Thoracic aorta (tissue), 2 donors: ENCODE data around the gene OCA2. TPM values are rescaled to one million over a fixed set of nuclear protein-coding genes. Genes with fewer than 3 reads are reported as not detected.

Experiments
- ATAC-seq: fragments of 150-250 bp; one replicate; pipeline ENCODE4 v1.8.0; 2017; ENCODE audit warnings: low read depth; ENCODE audit not compliant: insufficient number of reproducible peaks, low FRiP score
- DNase-seq: peaks from one replicate; pipeline ENCODE4 v3.0.0-alpha.2; 2020; ENCODE audit warnings: low spot score
- H3K27ac ChIP-seq, 2 donors: fragments of 200-600 bp; sonication (generic); 1 replicate in 1 of 2; 2 replicates in 1 of 2; pipeline ENCODE4 v1.5.1; 2016; ENCODE audit warnings: mild to moderate bottlenecking in 2 of 2, moderate library complexity in 2 of 2
- H3K27me3 ChIP-seq: fragments of 200-600 bp; sonication (generic); replicated peaks from 2 replicates; pipeline ENCODE4 v1.6.0; 2016; ENCODE audit warnings: mild to moderate bottlenecking; ENCODE audit not compliant: insufficient read depth
- H3K36me3 ChIP-seq: fragments of 200-600 bp; sonication (generic); one replicate; pipeline ENCODE4 v1.5.1; 2016
- H3K4me1 ChIP-seq, 2 donors: fragments of 200-600 bp; sonication (generic); 1 replicate in 1 of 2; 2 replicates in 1 of 2; pipeline versions ENCODE4 v1.5.1 to v1.6.0; 2016; ENCODE audit warnings: low read depth in 2 of 2, mild to moderate bottlenecking in 1 of 2; ENCODE audit not compliant: control insufficient read depth in 1 of 2
- H3K4me3 ChIP-seq: fragments of 200-600 bp; sonication (generic); 2 replicates; pipeline ENCODE4 v1.5.1; 2016; ENCODE audit warnings: mild to moderate bottlenecking
- H3K9me3 ChIP-seq: fragments of 200-600 bp; sonication (generic); 2 replicates; pipeline ENCODE4 v1.5.1; 2016
- total RNA-seq, 2 donors: library from RNA; depleted of rRNA; stranded (reverse); fragments of >200 nt; gene quantifications; one replicate each; pipeline versions ENCODE4 v1.1.0 to v1.2.3, GENCODE V29; 2016
- TF ChIP-seq, protein P1 (sequence below): fragments of 200-600 bp; sonication (generic); IDR thresholded peaks from one replicate; pipeline ENCODE4 v1.5.1; 2019; ENCODE audit warnings: antibody characterized with exemption

OCA2 gene
- total RNA-seq, 2 donors from 2014 or later: 8.0 to 14.8 TPM

- no peaks in the 10 kb centered on the region for H3K27me3 ChIP-seq
- H3K9me3 ChIP-seq: peaks cover 10% of the 10 kb centered on the region
- DNase-seq (no peak), ATAC-seq (no peak)
- no peak overlapping the region for H3K27ac ChIP-seq
- H3K4me1 ChIP-seq: no peaks in the 10 kb centered on the region
- TF ChIP-seq, protein P1, sequence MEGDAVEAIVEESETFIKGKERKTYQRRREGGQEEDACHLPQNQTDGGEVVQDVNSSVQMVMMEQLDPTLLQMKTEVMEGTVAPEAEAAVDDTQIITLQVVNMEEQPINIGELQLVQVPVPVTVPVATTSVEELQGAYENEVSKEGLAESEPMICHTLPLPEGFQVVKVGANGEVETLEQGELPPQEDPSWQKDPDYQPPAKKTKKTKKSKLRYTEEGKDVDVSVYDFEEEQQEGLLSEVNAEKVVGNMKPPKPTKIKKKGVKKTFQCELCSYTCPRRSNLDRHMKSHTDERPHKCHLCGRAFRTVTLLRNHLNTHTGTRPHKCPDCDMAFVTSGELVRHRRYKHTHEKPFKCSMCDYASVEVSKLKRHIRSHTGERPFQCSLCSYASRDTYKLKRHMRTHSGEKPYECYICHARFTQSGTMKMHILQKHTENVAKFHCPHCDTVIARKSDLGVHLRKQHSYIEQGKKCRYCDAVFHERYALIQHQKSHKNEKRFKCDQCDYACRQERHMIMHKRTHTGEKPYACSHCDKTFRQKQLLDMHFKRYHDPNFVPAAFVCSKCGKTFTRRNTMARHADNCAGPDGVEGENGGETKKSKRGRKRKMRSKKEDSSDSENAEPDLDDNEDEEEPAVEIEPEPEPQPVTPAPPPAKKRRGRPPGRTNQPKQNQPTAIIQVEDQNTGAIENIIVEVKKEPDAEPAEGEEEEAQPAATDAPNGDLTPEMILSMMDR: no peak
- H3K4me3 ChIP-seq: no peak overlapping the region
- H3K36me3 ChIP-seq: no peaks in the 10 kb centered on the region
Measured at GRCh38 chr15:27932600-27932999, 166.5 kb downstream of the OCA2 start.

GRCh38 chr15:27928386-27928785, 170.7 kb downstream of the OCA2 start:
- DNase-seq (no peak), ATAC-seq (no peak)
- Histone ChIP-seq H3K9me3 (peaks cover 10% of the 10 kb centered on the region), H3K4me3 (no peak overlapping the region), H3K27me3 (no peaks in the 10 kb centered on the region), H3K4me1 (no peaks in the 10 kb centered on the region), H3K27ac (no peak overlapping the region), H3K36me3 (no peaks in the 10 kb centered on the region)
- TF ChIP-seq, protein P1: no peak

DNA sequence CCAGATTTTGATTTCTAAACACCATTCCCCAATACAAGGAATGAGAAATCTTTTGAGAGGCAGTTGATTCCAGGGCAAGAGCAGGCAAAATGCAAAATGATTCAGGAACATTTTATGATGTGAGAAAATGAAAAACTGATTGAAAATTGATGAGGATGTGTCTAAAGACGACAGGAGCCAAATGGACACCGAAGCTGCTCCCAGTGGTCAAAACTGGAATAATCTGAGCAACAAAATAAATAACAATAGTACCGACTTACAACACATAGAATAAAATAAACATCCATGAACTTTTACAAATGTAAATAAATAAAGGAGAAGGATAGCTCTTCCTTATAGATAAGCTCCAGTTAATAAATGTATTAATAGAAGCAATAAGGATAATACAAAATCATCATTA, 186.8 kb downstream of the OCA2 start:
- Histone ChIP-seq H3K4me3 (no peak overlapping the region), H3K27me3 (no peaks in the 10 kb centered on the region), H3K9me3 (no peaks in the 10 kb centered on the region), H3K27ac (no peak overlapping the region), H3K36me3 (no peaks in the 10 kb centered on the region), H3K4me1 (no peaks in the 10 kb centered on the region)
- TF ChIP-seq, protein P1: no peak
- DNase-seq: no peak
- ATAC-seq: no peak

DNA sequence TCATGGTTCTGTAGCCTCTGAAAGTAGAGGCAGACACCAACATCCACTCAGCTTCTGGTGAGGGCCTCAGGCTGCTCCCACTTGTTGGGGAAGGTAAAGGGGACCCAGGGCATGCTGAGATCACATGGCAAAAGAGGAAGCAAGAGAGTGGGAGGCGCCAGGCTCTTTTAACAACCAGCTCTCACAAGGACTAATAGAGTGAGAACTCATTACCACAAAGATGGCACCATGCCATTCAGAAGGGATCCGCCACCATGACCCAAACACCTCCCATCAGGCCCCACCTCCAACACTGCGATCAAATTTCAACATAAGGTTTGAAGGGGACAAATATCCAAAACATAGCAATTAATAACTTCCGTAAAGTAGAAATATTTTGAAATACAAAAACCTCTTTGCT, 192.3 kb downstream of the OCA2 start:
- H3K36me3 ChIP-seq: no peaks in the 10 kb centered on the region
- TF ChIP-seq, protein P1: no peak
- H3K9me3 ChIP-seq: no peaks in the 10 kb centered on the region
- no peaks in the 10 kb centered on the region for H3K27me3 ChIP-seq
- no peak overlapping the region for H3K27ac ChIP-seq
- no peak for ATAC-seq
- no peak overlapping the region for H3K4me3 ChIP-seq
- no peaks in the 10 kb centered on the region for H3K4me1 ChIP-seq
- DNase-seq: no peak

DNA sequence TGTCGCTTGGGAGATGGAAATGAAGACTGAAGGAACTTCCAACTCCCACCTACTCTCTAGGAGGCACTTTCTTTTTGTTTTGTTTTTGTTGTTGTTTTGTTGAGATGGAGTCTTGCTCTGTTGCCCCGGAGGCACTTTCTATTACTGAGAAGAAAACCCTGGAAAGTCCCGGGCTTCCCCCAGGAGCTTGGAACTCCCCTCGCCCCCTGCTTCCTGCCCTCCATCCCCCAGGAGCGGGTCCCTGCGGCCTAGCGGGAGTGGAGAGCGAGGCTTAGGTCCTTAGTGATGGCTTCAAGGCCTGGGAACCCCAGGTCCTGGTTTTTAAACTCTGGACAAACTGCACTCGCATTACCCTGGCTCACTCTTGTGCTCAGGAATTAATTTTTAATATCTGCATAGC, 195.7 kb downstream of the OCA2 start:
- Histone ChIP-seq H3K4me1 (no peaks in the 10 kb centered on the region), H3K4me3 (no peak overlapping the region), H3K27me3 (no peaks in the 10 kb centered on the region), H3K9me3 (no peaks in the 10 kb centered on the region), H3K36me3 (no peaks in the 10 kb centered on the region), H3K27ac (no peak overlapping the region)
- ATAC-seq (no peak), DNase-seq (no peak)
- TF ChIP-seq, protein P1: no peak
